ENCODE measurements around the gene TOLLIP.

TOLLIP gene

GRCh38 chr11:1261241-1262071 is 48.0 kb downstream of the TOLLIP start:
- Mint-ChIP-seq H3K9me3 (no peaks in the 10 kb centered on the region), H3K36me3 (ENCODE audit: insufficient read depth) (peaks cover 3% of the 10 kb centered on the region), H3K27me3 (no peaks in the 10 kb centered on the region), H3K27ac (peak overlapping the region; percentile 92 to 93), H3K4me1 (ENCODE audit: low read depth in 2 of 2) (peaks cover 11% of the 10 kb centered on the region in 2 donors), H3K4me3 (peak overlapping the region; percentile 86)
- DNase-seq (no peak), ATAC-seq (replicated peaks) (no peak)

GRCh38 chr11:1260620-1261019 is 48.8 kb downstream of the TOLLIP start:
- no peak for ATAC-seq (replicated peaks)
- no peak for DNase-seq
- Mint-ChIP-seq H3K36me3 (ENCODE audit: insufficient read depth) (peaks cover 3% of the 10 kb centered on the region), H3K9me3 (no peaks in the 10 kb centered on the region), H3K27ac (peak overlapping the region in 1 of 2 donors; percentile 38), H3K27me3 (no peaks in the 10 kb centered on the region), H3K4me1 (ENCODE audit: low read depth in 2 of 2) (peaks cover 11% of the 10 kb centered on the region in 2 donors), H3K4me3 (no peak overlapping the region)

GRCh38 chr11:1260023-1260501 is 49.4 kb downstream of the TOLLIP start:
- ATAC-seq (replicated peaks) (no peak), DNase-seq (no peak)

GRCh38 chr11:1259561-1259960 is 49.9 kb downstream of the TOLLIP start:
- ATAC-seq (replicated peaks) (no peak), DNase-seq (no peak)
- H3K27ac Mint-ChIP-seq = no peak overlapping the region
- peaks cover 3% of the 10 kb centered on the region for H3K36me3 Mint-ChIP-seq (ENCODE audit: insufficient read depth)
- H3K4me1 Mint-ChIP-seq (ENCODE audit: low read depth in 2 of 2) = peaks cover 10 to 11% of the 10 kb centered on the region in 2 donors
- no peaks in the 10 kb centered on the region for H3K27me3 Mint-ChIP-seq
- H3K4me3 Mint-ChIP-seq = no peak overlapping the region
- H3K9me3 Mint-ChIP-seq = no peaks in the 10 kb centered on the region

More at GRCh38 chr11:1260023-1260501, 49.4 kb downstream of the TOLLIP start:
- H3K4me3 Mint-ChIP-seq = no peak overlapping the region
- peaks cover 11% of the 10 kb centered on the region in 2 donors for H3K4me1 Mint-ChIP-seq (ENCODE audit: low read depth in 2 of 2)
- no peak overlapping the region for H3K27ac Mint-ChIP-seq
- H3K36me3 Mint-ChIP-seq (ENCODE audit: insufficient read depth) = peaks cover 3% of the 10 kb centered on the region
- H3K9me3 Mint-ChIP-seq = no peaks in the 10 kb centered on the region
- no peaks in the 10 kb centered on the region for H3K27me3 Mint-ChIP-seq

- peaks cover 3% of the 10 kb centered on the region for H3K36me3 Mint-ChIP-seq (ENCODE audit: insufficient read depth)
- H3K4me1 Mint-ChIP-seq (ENCODE audit: low read depth in 2 of 2) = peaks cover 7 to 11% of the 10 kb centered on the region in 2 donors
- ATAC-seq (replicated peaks) = no peak
- H3K27ac Mint-ChIP-seq = no peak overlapping the region
- DNase-seq = no peak
- no peaks in the 10 kb centered on the region for H3K9me3 Mint-ChIP-seq
- H3K4me3 Mint-ChIP-seq = no peak overlapping the region
- H3K27me3 Mint-ChIP-seq = no peaks in the 10 kb centered on the region
Observed at GRCh38 chr11:1259076-1259461, 50.4 kb downstream of the TOLLIP start.

- no peak for ATAC-seq (replicated peaks)
- peaks cover 3% of the 10 kb centered on the region for H3K36me3 Mint-ChIP-seq (ENCODE audit: insufficient read depth)
- H3K4me3 Mint-ChIP-seq = no peak overlapping the region
- no peak overlapping the region for H3K27ac Mint-ChIP-seq
- H3K9me3 Mint-ChIP-seq = no peaks in the 10 kb centered on the region
- no peaks in the 10 kb centered on the region for H3K27me3 Mint-ChIP-seq
- H3K4me1 Mint-ChIP-seq (ENCODE audit: low read depth in 2 of 2) = peaks cover 10 to 11% of the 10 kb centered on the region in 2 donors
- no peak for DNase-seq
Observed at GRCh38 chr11:1258401-1259075, 50.9 kb downstream of the TOLLIP start.

- H3K27ac Mint-ChIP-seq = no peak overlapping the region
- H3K4me3 Mint-ChIP-seq = no peak overlapping the region
- no peaks in the 10 kb centered on the region for H3K9me3 Mint-ChIP-seq
- H3K27me3 Mint-ChIP-seq = no peaks in the 10 kb centered on the region
- H3K4me1 Mint-ChIP-seq (ENCODE audit: low read depth in 2 of 2) = peaks cover 8 to 11% of the 10 kb centered on the region in 2 donors
- no peak for ATAC-seq (replicated peaks)
- no peak for DNase-seq
- peaks cover 3% of the 10 kb centered on the region for H3K36me3 Mint-ChIP-seq (ENCODE audit: insufficient read depth)
Observed at GRCh38 chr11:1257916-1258315, 51.5 kb downstream of the TOLLIP start.

- Mint-ChIP-seq H3K27me3 (no peaks in the 10 kb centered on the region), H3K4me1 (ENCODE audit: low read depth in 2 of 2) (peaks cover 4 to 5% of the 10 kb centered on the region in 2 donors), H3K4me3 (no peak overlapping the region), H3K9me3 (no peaks in the 10 kb centered on the region), H3K36me3 (ENCODE audit: insufficient read depth) (peaks cover 3% of the 10 kb centered on the region), H3K27ac (no peak overlapping the region)
- no peak for DNase-seq
- no peak for ATAC-seq (replicated peaks)
Observed at GRCh38 chr11:1257366-1257765, 52.1 kb downstream of the TOLLIP start.

- Mint-ChIP-seq H3K27ac (no peak overlapping the region), H3K36me3 (ENCODE audit: insufficient read depth) (peaks cover 3% of the 10 kb centered on the region), H3K9me3 (no peaks in the 10 kb centered on the region), H3K4me3 (no peak overlapping the region), H3K27me3 (no peaks in the 10 kb centered on the region), H3K4me1 (ENCODE audit: low read depth in 2 of 2) (peaks cover 0 to 3% of the 10 kb centered on the region in 2 donors)
- no peak for DNase-seq
- ATAC-seq (replicated peaks) = no peak
Observed at GRCh38 chr11:1256257-1257045, 53.0 kb downstream of the TOLLIP start.

- H3K27me3 Mint-ChIP-seq = no peaks in the 10 kb centered on the region
- H3K9me3 Mint-ChIP-seq = no peaks in the 10 kb centered on the region
- DNase-seq = no peak
- no peak overlapping the region for H3K27ac Mint-ChIP-seq
- H3K4me3 Mint-ChIP-seq = no peak overlapping the region
- H3K36me3 Mint-ChIP-seq (ENCODE audit: insufficient read depth) = no peaks in the 10 kb centered on the region
- H3K4me1 Mint-ChIP-seq (ENCODE audit: low read depth in 2 of 2) = peaks cover 3 to 6% of the 10 kb centered on the region in 2 donors
- no peak for ATAC-seq (replicated peaks)
Observed at GRCh38 chr11:1255151-1255550, 54.3 kb downstream of the TOLLIP start.

- H3K9me3 Mint-ChIP-seq = no peaks in the 10 kb centered on the region
Observed at GRCh38 chr11:1254733-1255132, 54.7 kb downstream of the TOLLIP start.

GRCh38 chr11:1254086-1254648 is 55.3 kb downstream of the TOLLIP start:
- Mint-ChIP-seq H3K36me3 (ENCODE audit: insufficient read depth) (no peaks in the 10 kb centered on the region), H3K27ac (peak overlapping the region in 1 of 2 donors; percentile 46), H3K27me3 (no peaks in the 10 kb centered on the region), H3K9me3 (no peaks in the 10 kb centered on the region), H3K4me1 (ENCODE audit: low read depth in 2 of 2) (peaks cover 3 to 6% of the 10 kb centered on the region in 2 donors), H3K4me3 (no peak overlapping the region)
- DNase-seq (no peak), ATAC-seq (replicated peaks) (no peak)

More at GRCh38 chr11:1254733-1255132, 54.7 kb downstream of the TOLLIP start:
- no peak overlapping the region for H3K27ac Mint-ChIP-seq
- ATAC-seq (replicated peaks) (no peak), DNase-seq (no peak)
- no peaks in the 10 kb centered on the region for H3K36me3 Mint-ChIP-seq (ENCODE audit: insufficient read depth)
- peaks cover 3 to 6% of the 10 kb centered on the region in 2 donors for H3K4me1 Mint-ChIP-seq (ENCODE audit: low read depth in 2 of 2)
- no peaks in the 10 kb centered on the region for H3K27me3 Mint-ChIP-seq
- no peak overlapping the region for H3K4me3 Mint-ChIP-seq

- H3K4me3 Mint-ChIP-seq = no peak overlapping the region
- no peaks in the 10 kb centered on the region for H3K36me3 Mint-ChIP-seq (ENCODE audit: insufficient read depth)
- DNase-seq (no peak), ATAC-seq (replicated peaks) (no peak)
- no peaks in the 10 kb centered on the region for H3K27me3 Mint-ChIP-seq
- H3K4me1 Mint-ChIP-seq (ENCODE audit: low read depth in 2 of 2) = peaks cover 3 to 6% of the 10 kb centered on the region in 2 donors
- H3K27ac Mint-ChIP-seq = no peak overlapping the region
- H3K9me3 Mint-ChIP-seq = no peaks in the 10 kb centered on the region
Observed at GRCh38 chr11:1253103-1253485, 56.3 kb downstream of the TOLLIP start.
